HCEC 1CT (cell line): ENCODE data around the gene EBF3.

Source experiments
- DNase-seq: peaks from one replicate; pipeline ENCODE4 v3.0.0-alpha.2; 2017

The EBF3 gene

GRCh38 chr10:129958629-129959543 is 5.2 kb downstream of the EBF3 start:
- DNase-seq, result no peak

- no peak for DNase-seq
These were observed 5.9 kb downstream of the EBF3 start for GRCh38 chr10:129958148-129958628.

GRCh38 chr10:129956876-129957673 is 7.0 kb downstream of the EBF3 start:
- no peak for DNase-seq

GRCh38 chr10:129956286-129956670 is 7.8 kb downstream of the EBF3 start:
- no peak for DNase-seq

GRCh38 chr10:129955601-129956285 is 8.3 kb downstream of the EBF3 start:
- DNase-seq, result no peak

GRCh38 chr10:129954492-129955315 is 9.4 kb downstream of the EBF3 start:
- no peak for DNase-seq

- DNase-seq, result no peak
These were observed 10.7 kb downstream of the EBF3 start for GRCh38 chr10:129953119-129954051.

GRCh38 chr10:129952378-129953118 is 11.5 kb downstream of the EBF3 start:
- no peak for DNase-seq

- DNase-seq, result no peak
These were observed 12.2 kb downstream of the EBF3 start for GRCh38 chr10:129951970-129952265.

GRCh38 chr10:129951101-129951969 is 12.7 kb downstream of the EBF3 start:
- no peak for DNase-seq

- DNase-seq, result no peak
These were observed 13.4 kb downstream of the EBF3 start for GRCh38 chr10:129950676-129951075.

- DNase-seq, result no peak
These were observed 14.2 kb downstream of the EBF3 start for GRCh38 chr10:129949891-129950291.

GRCh38 chr10:129949411-129949810 is 14.7 kb downstream of the EBF3 start:
- no peak for DNase-seq

GRCh38 chr10:129946859-129947258 is 17.2 kb downstream of the EBF3 start:
- no peak for DNase-seq

GRCh38 chr10:129945941-129946760 is 17.9 kb downstream of the EBF3 start:
- no peak for DNase-seq

- DNase-seq, result no peak
These were observed 18.5 kb downstream of the EBF3 start for GRCh38 chr10:129945526-129945925.

- DNase-seq, result no peak
These were observed 19.0 kb downstream of the EBF3 start for GRCh38 chr10:129945064-129945463.

GRCh38 chr10:129944456-129944855 is 19.6 kb downstream of the EBF3 start:
- DNase-seq, result no peak
